GM21515 (cell line): ENCODE results near the gene PMEPA1.

ENCODE experiments used
- ATAC-seq: cut with Tn5 transposase; IDR thresholded peaks from one replicate; pipeline ENCODE4 v1.9.1; 2021; ENCODE audit not compliant: unreplicated experiment

PMEPA1 gene

DNA sequence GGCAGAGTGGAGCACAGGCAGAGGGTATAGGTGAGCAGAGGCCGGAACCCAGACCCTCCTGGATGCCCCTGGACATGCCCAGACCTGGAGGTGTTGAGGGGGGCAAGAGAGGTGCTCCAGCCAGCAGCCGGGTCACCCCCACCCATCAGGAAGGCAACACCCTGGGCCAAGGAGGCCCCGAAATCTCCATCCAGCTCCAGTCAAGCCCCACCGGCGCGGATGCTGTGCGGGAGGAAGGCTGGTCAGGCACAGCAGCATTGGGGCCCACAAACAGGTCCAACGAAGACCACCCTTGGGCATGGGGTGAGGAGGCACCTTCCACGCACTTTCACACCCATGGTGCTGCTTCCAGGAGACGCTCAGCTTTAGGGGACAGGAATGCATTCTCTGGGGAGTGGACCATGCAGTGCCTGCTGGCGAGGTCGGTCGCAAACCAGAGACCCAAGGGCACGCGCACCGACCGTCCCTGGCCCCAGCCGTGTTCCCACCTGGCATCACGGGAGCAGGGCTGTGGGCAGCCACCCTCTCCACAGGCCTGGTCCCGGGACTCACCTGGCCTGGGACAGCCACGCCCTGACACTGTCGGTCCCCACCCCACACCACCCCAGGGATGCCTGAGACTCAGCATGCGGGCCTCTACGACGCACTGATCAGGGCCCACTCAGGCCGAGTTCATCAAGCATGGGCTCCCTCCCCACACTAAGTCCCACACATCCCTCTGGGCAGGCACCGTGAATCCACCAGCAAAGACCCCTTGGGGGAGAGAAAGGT is 45.9 kb downstream of the PMEPA1 start:
- ATAC-seq, result no peak

DNA sequence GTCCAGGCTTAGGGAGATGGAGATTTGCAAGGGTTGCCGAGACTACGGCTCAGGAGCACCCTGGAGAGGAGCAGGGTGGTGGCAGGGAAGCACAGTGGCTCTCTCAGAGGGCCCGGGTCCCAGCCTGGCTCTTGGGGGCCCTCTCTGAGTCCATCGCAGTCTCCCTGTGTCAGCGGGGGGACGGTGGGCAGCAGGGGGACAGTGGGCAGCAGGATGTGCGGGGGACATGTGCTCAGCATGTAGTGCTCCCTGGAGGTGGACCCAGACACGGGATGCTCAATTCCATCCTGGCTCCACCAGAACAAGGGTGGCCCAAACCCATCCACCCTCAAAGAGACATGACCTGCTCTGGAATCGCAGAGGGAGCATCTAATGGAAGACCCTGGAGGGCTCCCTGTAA is 46.6 kb downstream of the PMEPA1 start:
- ATAC-seq, result no peak

DNA sequence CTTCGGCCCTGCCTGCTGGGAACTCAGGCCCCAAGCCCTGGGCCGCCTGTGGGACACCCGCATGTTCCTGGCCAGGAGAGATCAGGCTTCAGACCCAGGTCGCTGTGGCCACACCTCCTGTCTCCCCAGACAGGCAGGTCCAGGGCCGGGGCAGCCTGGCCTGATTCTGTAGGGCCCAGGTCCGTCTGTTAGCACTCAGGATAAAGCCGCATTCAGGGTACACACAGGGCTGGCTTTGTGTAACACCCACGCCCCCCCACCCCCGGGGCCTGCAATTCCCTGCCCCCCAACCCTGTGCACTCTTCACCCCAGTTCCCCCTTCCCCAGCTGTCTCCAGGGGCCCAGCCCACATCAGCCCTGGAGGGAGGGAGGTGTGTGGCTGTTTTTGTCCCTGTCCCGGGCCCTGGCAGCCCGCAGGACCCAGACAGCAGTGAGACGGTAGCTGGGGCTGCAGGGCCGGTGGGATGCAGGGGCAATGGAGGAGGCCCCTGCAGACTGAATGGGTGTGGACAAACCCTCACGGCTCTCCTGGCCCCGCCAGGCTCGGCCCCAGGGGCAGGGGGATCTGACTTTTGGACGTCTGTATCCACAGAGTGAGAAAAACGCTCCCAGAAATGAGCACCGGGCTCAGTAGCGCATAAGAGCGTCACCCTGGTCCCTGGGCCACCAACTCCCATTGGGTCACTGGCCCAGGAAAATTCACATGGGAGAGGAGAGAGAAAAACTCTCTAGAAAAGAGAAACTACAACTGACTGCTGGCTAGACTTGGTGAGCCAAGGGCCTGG is 47.2 kb downstream of the PMEPA1 start:
- no peak for ATAC-seq

DNA sequence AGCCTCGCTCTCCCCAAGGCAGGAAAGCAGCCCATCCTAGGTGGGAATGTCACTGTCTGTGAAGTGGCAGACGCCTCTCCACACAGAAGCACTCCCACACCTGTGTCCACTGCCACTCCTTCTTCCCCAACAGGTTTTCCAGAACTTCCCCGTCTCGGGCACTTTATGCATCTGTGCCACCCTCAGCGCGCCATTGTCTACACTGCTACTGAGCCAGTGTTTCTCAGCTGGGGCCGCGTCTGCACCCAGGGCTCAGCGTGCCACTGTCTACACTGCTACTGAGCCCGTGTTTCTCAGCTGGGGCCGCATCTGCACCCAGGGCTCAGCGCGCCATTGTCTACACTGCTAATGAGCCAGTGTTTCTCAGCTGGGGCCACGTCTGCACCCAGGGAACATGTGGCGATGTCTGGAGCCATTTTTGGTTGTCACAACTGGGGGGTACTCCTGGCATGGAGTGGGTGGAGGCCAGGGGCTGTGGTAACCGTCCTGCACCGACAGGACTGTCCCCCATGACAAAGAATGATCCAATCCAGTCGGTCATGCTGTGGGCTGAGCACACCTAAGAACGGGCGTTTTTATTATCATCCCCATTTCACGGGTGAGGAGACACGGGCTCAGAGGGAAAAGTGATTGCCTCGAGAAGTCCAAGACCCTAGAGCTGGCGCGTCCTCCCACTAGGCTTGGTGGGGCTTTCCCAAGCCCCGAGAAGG is 47.9 kb downstream of the PMEPA1 start:
- ATAC-seq, result no peak

DNA sequence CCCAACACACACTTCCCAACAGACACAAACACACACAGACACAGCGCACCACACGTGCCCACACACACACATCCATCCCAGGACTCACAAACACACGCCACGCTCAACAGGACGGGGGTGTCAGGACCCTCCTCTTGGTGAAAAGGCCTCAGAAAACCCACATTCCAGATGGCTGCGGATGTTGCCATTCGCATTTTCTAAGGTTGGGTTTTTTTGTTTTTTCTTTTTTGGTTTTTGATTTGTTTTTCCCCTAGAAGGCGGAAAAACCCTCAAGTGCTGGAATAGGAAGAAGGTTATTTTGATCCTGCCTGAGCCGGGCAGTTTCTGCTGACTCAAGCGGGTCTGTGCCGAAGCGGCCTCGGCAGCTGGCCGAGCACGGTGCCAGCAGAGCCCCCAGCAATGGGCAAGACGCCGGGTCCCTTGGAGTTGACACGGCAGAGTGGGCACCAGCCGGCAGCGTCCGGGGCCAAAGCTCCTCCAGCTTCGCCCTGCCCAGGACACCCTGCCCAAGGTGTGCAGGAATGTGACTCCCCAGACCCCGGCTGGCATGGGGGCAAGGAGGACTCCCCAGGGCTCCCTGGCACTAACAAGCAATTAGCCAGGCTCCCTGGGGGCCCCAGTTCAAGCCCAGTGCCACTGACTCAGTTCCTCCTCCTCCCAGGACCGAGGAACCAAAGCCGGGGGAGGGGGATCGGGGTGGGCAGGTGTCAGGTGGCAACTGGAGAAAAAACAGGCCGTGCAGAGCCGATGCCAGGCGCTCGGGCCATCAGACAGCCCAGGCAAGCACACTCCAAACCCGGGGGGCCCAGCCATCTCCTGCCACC is 48.7 kb downstream of the PMEPA1 start:
- ATAC-seq, result no peak

DNA sequence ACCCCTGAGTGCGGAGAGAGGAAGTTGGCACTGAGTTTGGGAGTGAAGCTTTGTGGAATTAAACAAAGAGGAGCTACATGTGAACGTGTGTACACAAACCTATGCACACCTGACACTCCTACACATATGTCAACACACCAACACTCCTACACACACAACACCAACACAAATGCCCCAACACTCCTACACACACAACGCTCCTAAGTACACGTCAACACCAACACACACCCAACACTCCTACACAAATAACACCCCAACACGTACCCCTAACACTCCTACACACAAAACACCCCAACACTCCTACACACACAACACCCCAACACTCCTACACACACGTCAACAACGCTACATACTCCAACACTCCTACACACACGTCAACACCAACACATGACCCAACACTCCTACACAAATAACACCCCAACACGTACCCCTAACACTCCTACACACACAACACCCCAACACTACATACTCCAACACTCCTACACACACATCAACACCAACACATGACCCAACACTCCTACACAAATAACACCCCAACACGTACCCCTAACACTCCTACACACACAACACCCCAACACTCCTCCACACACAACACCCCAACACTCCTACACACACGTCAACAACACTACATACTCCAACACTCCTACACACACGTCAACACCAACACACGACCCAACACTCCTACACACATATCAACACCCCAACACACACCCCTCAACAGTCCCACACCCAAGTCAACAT is 49.5 kb downstream of the PMEPA1 start:
- ATAC-seq, result no peak

DNA sequence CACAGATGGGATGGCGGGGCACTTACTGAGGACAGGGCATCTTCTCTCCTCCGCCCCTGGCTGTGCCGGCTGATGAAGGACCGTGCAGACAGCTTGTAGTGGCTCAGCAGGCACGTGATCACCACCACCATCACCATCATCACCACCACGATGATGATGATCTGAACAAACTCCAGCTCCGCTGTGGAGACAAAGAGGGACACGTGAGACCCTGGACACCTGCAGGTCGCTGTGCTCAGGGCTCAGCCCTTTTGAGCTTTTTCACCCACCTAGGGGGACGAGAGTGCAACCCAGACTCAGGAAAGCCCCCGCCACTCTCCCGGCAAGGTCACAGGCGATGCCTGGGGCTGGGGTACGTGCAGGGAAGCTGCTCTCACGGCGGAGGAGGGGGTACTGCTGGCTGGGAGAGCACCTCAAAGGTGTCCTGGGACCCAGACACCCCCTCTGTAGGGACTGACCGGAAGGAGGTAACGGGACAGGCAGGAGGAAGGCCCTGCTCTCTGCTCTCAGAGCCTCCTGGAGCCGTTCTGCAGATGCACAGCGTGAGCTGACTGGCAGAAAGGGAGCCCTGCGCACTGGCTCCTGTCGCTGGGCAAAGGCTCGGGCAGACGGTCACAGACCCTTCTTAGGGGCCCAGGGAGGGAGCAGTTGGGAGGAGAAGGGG is 50.2 kb downstream of the PMEPA1 start:
- no peak for ATAC-seq

DNA sequence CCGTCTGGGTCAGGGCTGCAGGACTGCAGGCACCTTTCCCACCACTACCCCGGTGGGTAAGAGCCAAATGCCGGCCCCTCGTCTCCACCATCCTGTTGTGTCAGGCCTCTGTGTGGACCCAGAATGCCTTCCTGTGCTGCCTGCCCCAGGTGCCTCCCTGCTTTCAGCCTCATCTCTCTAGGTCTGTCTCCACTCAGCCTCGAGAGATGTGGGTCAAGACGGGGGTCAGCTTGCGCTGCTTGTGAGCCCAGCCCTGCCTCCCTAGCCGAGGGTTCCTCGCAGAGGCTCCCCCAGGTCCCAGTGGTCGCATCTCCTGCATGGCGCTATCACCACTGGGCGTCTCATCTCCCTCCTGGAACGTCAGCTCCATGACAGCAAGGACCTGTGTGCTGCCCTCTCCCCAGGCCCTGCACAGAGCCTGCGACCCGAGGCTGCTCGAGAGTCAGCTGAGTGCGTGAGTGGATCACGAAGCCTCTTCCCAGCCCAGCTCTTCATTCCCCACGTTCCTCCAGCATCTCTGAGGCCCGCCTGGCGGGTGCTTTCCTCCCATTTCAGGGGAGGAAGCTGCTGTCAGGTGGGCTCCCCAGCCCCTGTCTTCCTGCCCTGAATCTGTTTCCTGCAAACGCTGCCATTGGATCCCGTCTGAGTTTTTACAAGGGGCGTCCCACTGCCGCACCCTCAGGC is 50.8 kb downstream of the PMEPA1 start:
- no peak for ATAC-seq

DNA sequence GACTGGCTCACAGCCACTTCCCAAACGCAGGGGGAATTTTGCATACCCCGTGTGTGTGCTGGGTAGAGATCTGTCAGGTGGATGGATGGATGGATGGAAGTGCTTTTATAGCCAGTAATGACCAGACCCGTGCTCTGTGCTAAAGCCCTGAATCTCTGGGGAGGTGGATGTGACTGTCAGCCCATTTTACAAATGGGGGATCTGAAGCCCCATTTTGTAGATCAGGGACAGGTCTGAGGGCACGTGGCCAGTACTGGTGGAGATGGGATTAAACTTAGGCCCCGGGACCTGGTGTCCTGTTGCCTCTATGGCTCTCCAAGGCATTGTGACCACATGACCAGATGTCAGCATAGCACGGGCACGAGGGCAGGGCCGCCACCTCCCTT is 51.4 kb downstream of the PMEPA1 start:
- ATAC-seq, result no peak

DNA sequence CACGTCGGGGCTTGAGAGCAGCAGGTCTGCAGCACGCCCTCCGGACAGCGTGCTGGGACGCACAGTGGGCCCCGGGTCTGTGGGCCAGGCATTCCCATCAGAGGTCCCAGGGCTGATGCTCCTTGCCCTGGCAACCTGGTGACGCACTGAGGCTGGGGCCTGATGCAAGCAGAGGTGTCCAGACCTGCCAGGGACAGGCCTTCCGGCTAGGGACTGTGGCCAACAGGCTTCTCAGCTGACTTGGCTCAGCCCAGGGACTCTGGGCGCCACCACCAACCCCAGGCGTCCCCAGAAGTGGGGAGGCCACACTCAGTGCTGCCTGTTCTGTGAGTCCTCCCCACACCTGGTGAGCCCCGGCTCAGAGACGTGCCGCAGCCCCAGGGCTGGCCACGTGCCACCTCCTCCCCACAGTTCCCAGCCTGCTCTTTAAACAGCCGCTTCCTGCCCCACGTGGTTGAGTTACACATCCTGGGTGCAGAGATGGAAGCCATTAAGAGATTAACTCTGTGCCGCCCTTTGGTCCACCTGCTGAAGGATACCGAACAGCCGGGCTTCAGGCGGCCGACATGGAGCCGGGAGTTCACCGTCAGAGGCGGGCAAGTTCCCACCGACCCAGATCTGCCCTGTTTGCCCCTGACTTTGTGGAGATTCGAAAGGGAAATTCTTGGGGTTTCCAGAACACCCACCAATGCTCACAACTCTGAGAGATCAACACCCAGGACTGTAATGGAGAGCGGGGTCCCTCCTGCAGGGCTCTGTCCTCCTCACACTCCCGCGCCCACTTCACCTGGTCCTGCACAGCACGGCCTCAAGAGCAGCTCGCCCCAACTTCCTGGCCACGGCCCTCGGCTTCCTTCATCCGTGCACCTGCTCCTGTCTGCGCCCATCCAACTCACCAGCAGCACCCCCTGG is 52.0 kb downstream of the PMEPA1 start:
- ATAC-seq, result no peak

DNA sequence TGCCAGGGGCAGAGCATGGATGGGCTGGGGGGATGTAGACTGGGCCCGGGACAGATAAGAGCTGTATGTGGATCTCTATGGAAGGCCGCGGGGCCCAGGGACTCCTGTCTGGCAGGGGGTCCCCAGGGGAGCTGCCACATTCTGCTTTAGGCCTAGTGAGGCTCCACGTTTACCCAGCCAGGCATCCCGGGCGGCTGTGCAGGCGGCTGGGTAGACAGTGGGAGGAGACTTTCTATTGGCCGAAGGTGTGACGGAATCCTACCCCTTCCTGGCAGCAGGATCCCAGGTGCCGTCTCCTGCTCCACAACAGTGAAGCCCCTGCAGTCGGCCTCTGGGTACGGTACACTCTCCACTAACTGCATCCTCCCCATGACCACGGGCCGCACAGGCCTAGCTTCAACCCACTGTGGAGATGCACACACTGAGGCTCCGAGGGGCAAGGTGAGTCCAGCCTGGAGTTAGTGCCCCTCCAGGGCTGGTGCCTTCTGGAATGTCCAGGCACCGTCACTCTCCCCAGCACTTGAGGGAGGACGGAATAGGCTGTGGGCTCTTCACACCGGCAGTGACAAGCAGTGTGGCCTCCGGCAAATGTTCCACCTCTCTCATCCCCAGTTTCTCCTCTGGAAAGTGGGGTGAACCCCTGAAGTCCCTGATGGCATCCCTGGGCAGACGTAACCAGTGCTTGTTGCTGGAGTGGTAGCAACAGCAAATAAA is 52.8 kb downstream of the PMEPA1 start:
- ATAC-seq, result no peak

DNA sequence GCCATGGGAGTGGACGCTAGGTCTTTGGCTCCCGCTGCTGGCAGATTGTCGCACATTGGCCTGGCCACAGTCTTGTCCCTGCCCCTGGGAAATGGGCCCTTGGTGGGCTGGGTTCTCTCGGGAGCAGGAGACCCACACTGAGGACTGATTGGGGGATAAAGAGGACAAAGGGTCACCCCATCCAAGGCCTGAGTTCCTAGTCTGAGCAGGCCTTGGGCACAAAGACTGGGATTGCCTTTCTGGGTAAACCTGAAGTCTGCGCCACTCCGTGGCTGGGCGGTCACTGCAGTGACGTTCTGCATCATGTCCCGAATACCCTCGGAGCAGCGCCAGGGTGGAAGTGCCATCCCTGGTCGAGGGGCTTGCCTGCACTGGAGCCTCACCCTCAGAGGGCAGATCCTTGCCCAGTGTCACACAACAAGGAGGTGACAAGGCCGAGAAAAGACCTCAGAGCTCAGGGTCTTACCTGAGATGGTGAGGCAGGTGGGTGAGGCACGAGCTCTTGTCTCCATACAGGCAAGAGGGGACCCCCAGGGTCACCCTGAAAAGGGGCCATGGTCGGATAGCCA is 53.5 kb downstream of the PMEPA1 start:
- no peak for ATAC-seq

DNA sequence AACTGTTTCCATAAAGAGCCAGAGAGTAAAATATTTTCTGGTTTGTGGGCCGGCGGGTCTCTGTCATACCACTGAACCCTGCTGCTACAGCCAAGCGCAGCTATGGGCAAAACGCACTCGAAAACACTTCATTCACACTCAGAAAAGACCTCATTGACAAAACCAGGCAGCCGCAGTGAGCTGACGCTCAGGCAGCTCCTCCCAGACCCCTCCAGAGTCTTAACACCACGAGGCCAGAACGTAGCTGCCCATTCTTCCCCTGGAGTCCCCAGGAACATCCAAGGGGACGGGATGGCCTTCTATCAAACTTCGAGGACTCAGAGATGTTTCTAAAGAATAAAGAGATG is 54.0 kb downstream of the PMEPA1 start:
- ATAC-seq, result no peak

DNA sequence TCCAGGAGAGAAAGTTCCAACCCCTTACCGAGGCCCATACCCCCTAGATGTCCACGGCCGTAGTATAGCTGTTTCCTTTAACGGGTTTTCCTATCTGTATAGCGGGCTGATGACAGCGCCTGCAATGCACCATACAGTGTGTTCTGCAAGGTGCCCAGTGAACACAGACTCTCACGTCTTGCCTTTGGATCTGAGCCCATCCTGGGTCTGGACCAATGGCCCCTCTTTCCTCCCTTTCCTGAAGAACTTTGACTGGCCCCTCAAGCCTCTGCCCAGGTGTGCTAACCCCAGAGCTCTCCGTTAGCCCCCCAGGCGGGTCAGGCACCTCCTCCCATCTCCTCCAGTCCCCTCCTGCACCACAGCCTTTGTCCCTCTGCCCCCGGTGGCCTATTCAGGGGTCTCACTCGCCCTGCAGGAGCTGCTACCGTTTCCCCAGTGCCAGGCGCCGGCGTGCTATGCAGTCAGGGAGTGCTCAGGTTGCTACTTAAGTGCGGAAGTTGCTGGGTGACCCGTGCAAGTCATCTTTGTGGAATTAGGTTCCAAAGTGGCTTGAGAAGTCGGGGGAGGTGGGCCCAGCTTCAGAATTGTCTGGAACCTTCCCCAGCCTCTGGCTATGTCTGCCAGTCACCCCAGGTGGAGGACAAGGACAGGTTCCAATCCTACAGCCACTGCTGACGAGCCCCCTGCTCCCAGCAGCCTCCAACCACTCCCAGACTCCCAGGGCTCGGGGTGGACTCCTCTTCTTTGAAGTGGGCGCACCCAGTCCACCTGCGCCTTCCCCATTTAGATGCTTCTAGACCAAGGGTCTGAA is 54.6 kb downstream of the PMEPA1 start:
- ATAC-seq, result no peak

DNA sequence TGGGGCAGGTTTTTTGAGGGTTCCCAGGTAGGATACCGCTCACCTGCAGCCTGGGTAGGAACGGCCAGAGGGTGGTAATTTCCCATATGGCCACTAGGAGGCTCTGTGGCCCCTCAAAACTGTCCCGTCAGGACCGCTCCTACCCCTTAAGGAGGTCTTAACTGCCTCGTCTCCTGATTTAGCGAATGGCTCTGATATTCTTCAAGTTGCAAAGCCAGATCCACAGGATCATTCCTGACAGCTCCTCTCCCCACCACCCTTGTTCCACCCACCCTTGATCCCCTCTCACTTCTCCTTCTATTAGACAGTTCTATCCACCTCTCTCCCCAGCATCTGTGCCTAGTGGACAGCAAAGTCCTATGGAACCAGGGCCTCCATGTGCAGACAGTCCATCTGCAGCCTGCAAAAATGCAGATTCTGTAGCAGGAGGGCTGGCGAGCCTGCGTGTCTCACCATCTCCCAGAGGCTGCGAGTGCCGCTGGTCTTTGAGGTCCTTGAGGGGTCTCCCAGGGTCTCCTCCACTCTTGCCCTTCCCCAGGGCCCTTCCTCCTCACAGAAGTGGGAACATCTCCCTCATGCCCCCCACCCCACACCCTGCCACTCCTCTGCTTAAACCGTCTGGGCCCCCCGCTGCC is 55.3 kb downstream of the PMEPA1 start:
- ATAC-seq, result peak; percentile 79

DNA sequence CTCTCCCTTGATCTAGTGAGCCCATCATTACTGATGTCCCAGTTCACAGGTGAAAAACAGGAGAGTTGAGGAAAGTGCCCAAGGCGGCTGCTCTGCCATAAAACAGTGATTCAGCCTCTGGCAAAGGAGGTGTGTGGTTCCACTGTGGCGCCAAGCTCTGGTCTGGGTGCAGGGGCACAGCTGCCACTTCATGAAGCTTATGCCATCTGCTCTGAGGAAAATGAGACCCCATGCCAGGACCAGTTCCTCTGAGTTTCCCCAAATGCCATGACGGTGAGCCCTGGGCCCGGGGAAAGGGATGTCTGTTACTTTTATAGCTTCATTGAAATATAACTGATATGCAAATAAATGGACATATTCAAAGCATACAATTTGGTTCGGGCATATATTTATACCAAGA is 55.9 kb downstream of the PMEPA1 start:
- no peak for ATAC-seq
